ENCODE measurements around the gene STX17.

Gene STX17

DNA sequence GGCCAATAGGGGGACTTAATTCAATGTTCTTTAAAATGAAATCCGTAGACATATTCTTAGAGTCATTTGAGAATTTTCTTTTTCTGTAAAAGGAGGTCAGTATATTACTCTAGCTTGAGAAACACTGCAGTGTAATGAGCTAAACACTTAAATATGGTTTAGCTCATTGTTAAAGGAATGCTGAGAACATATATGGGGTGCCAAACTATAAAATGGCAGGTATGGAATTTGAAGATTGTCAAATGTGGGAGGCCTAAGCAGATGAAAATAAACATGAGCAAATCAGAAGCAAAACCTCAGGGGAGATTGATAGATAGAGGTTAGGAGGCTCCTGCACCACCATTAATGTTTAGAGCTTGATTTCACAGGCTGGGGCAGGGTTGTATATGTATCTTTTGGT is 57.9 kb downstream of the STX17 start:
- TF ChIP-seq, protein P1, sequence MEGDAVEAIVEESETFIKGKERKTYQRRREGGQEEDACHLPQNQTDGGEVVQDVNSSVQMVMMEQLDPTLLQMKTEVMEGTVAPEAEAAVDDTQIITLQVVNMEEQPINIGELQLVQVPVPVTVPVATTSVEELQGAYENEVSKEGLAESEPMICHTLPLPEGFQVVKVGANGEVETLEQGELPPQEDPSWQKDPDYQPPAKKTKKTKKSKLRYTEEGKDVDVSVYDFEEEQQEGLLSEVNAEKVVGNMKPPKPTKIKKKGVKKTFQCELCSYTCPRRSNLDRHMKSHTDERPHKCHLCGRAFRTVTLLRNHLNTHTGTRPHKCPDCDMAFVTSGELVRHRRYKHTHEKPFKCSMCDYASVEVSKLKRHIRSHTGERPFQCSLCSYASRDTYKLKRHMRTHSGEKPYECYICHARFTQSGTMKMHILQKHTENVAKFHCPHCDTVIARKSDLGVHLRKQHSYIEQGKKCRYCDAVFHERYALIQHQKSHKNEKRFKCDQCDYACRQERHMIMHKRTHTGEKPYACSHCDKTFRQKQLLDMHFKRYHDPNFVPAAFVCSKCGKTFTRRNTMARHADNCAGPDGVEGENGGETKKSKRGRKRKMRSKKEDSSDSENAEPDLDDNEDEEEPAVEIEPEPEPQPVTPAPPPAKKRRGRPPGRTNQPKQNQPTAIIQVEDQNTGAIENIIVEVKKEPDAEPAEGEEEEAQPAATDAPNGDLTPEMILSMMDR (conservative IDR thresholded peaks at IDR 0.05; ENCODE audit: low read depth, low read length) = no peak
- H3K4me3 ChIP-seq (ENCODE audit: low read depth, low read length) = no peak overlapping the region
- peak; percentile 63 for DNase-seq (ENCODE audit: low read depth)

DNA sequence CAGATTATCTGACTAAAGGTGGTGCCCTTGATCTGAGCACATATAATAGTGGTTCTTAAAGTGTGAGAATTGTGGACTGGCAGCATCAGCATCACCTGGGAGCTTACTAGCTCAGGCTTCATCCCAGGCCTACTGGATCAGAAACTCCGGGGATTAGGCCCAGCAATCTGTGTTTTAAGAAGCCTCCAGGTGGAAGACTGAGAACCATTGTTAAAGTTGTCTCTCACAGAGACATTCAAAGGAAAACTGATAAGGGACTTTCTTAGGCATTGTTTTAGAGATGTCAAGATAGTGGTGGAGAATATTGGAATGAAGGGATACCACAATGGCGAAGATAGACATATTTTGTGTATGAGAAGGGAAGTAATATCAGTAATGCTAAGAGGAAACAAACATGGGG is 59.5 kb downstream of the STX17 start:
- H3K4me3 ChIP-seq (ENCODE audit: low read depth, low read length) = no peak overlapping the region
- TF ChIP-seq, protein P1 (conservative IDR thresholded peaks at IDR 0.05; ENCODE audit: low read depth, low read length) = no peak
- no peak for DNase-seq (ENCODE audit: low read depth)

DNA sequence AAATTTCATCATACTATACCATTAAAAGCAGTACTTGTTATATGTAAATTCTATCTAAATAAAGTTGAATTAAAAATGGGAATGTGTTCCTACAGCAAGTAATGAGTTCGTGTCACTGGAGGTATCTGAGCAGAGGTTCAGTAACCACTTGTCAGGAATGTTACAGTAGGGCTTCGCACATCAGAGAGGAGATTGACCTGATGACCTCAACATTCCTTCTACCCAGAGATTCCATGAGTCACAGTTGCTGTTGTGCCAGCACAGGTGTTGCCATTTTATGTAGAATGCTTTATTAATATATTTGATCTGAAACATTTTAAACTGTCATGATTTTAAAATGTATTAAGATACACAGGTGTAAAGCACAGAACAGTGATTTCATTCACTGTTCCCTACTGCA is 60.3 kb downstream of the STX17 start:
- TF ChIP-seq, protein P1 (conservative IDR thresholded peaks at IDR 0.05; ENCODE audit: low read depth, low read length) = no peak
- DNase-seq (ENCODE audit: low read depth) = peak; percentile 55

DNA sequence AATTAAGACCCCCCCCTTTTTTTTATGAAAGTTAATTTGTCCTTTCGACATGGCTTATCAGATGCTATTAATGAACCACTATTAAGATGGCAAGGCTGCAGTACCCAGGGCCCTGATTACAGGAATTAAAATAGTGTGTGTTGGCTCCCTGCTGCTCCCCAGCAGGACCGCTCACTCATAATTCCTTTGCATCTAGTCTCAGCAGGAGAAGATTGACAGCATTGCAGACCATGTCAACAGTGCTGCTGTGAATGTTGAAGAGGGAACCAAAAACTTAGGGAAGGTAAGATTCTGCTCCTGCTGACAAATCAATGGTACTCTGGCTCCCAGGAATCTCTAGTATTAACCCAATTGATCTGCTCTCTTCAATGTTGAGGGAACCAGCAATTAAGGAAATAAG is 61.0 kb downstream of the STX17 start:
- H3K4me3 ChIP-seq (ENCODE audit: low read depth, low read length) = no peak overlapping the region
- no peak for DNase-seq (ENCODE audit: low read depth)
- TF ChIP-seq, protein P1 (conservative IDR thresholded peaks at IDR 0.05; ENCODE audit: low read depth, low read length) = no peak

More for the DNA sequence above, 60.3 kb downstream of the STX17 start:
- H3K4me3 ChIP-seq (ENCODE audit: low read depth, low read length) = no peak overlapping the region

DNA sequence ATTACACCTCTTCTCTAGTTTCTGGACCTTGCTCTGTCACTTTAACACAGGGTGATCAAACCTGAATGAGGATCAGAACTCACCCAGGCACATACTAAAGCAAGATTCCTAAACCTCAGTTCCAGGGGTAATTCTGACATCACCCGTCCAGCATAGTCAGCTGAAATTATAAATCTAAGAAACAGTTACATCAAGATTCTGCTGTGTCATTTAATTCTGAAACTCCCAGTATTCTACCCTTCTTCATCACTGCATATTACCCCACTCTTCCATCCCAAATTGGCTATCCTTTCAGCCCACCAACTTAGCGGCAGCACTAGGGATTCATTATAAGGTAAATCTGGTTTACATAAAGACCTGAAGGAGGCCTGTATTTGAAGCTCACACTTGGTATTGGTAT is 64.0 kb downstream of the STX17 start:
- DNase-seq (ENCODE audit: low read depth) = no peak
- no peak overlapping the region for H3K4me3 ChIP-seq (ENCODE audit: low read depth, low read length)
- TF ChIP-seq, protein P1 (conservative IDR thresholded peaks at IDR 0.05; ENCODE audit: low read depth, low read length) = no peak

DNA sequence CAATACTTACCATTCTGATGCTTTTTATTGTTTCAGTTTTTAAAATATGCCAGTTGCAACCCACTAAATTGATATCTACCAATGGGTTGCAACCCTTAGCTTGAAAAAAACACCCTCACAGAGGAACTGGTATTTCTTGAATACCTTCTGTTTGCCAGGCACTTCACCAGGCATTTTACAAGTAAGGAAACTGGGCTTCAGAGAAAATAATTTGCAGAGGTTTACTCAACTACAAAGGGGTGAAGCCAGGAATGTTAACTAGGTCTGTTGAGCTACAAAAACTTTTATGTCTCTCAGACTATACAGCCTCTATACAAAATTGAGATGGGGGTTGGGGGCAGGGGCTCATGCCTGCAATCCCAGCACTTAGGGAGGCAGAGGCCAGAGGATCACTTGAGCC is 65.0 kb downstream of the STX17 start:
- H3K4me3 ChIP-seq (ENCODE audit: low read depth, low read length) = no peak overlapping the region
- DNase-seq (ENCODE audit: low read depth) = no peak
- TF ChIP-seq, protein P1 (conservative IDR thresholded peaks at IDR 0.05; ENCODE audit: low read depth, low read length) = no peak

DNA sequence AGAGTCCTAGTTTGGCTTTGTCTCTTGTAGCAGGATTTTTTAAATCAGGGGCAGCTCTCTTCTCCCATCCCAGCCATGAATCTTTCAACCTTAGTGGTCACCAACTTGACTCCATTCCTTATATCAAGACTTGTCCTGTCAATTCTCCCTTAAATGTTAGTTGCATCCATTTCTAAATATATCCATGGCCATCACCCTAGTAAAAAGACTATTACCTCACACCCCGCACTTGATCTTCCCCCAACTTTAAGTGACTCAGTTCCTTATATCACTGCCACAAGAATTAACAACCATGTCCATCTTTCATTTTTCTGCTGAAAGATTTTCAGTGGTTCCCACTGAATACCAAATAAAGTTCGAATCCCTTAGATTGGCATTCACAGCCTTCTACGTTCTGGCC is 67.0 kb downstream of the STX17 start:
- no peak overlapping the region for H3K4me3 ChIP-seq (ENCODE audit: low read depth, low read length)
- TF ChIP-seq, protein P1 (conservative IDR thresholded peaks at IDR 0.05; ENCODE audit: low read depth, low read length) = no peak
- no peak for DNase-seq (ENCODE audit: low read depth)

All from choroid plexus epithelial cell (primary cell).